Caco-2 (cell line): ENCODE measurements around the gene JPH3. TPM values are rescaled to one million over a fixed set of nuclear protein-coding genes. Genes with fewer than 3 reads are reported as not detected.

Source experiments
- BruUV-seq: library from RNA; stranded (reverse); fragments of 400-500 nt; replicated peaks from 2 replicates; lab custom pipeline; 2021; lab: Mats Ljungman, UMichigan
- CTCF ChIA-PET: fragments of 300-600 bp; sonication (Branson Sonifier 250); formaldehyde crosslinking; loops from one replicate; lab custom pipeline; 2022; ENCODE audit warnings: antibody characterized with exemption; lab: Charles Lee
- POLR2A ChIA-PET: fragments of 300-600 bp; sonication (Branson Sonifier 250); formaldehyde crosslinking; loops from one replicate; lab custom pipeline; 2022; ENCODE audit warnings: antibody characterized with exemption; lab: Charles Lee
- DNase-seq, 2 experiments: peaks; one replicate each; pipeline versions ENCODE4 v3.0.0 to v3.0.0-alpha.2; 2020 to 2022
- H3K27me3 ChIP-seq: replicated peaks from 2 replicates; pipeline ENCODE4 v1.6.0; 2011; ENCODE audit warnings: low read length; ENCODE audit not compliant: control insufficient read depth, insufficient read depth
- H3K36me3 ChIP-seq: 2 replicates; pipeline ENCODE4 v1.5.1; 2011; ENCODE audit warnings: low read length; ENCODE audit not compliant: control insufficient read depth, insufficient read depth
- H3K4me1 ChIP-seq: fragments of 250-450 bp; sonication (Bioruptor Pico); 2 replicates; pipeline ENCODE4 v1.5.1; 2020; ENCODE audit warnings: mild to moderate bottlenecking
- H3K4me3 ChIP-seq: 2 replicates; pipeline ENCODE4 v1.5.1; 2011; ENCODE audit warnings: low read depth, mild to moderate bottlenecking, control low read depth, low read length
- H3K9me3 ChIP-seq: fragments of 250-450 bp; sonication (Bioruptor Pico); 2 replicates; pipeline ENCODE4 v1.5.1; 2020; ENCODE audit warnings: mild to moderate bottlenecking, moderate library complexity
- H3K27ac Mint-ChIP-seq: one replicate; pipeline ENCODE4 v1.8.0; 2022; ENCODE audit warnings: mixed read lengths; ENCODE audit not compliant: unreplicated experiment
- H3K27me3 Mint-ChIP-seq: one replicate; pipeline ENCODE4 v1.8.0; 2022; ENCODE audit warnings: mixed read lengths; ENCODE audit not compliant: insufficient read depth, unreplicated experiment
- H3K36me3 Mint-ChIP-seq: one replicate; pipeline ENCODE4 v1.8.0; 2022; ENCODE audit warnings: mild to moderate bottlenecking, mixed read lengths; ENCODE audit not compliant: insufficient read depth, unreplicated experiment
- H3K4me1 Mint-ChIP-seq: one replicate; pipeline ENCODE4 v1.8.0; 2022; ENCODE audit warnings: low read depth, mixed read lengths; ENCODE audit not compliant: unreplicated experiment
- H3K4me3 Mint-ChIP-seq: one replicate; pipeline ENCODE4 v1.8.0; 2022; ENCODE audit warnings: mild to moderate bottlenecking, moderate library complexity, mixed read lengths; ENCODE audit not compliant: unreplicated experiment
- H3K9me3 Mint-ChIP-seq: one replicate; pipeline ENCODE4 v1.8.0; 2022; ENCODE audit warnings: mixed read lengths; ENCODE audit not compliant: unreplicated experiment
- intact Hi-C: fragments of 100-400 bp; cut with micrococcal nuclease; formaldehyde crosslinking; loops from one replicate; pipeline ENCODE4 v1.10.0; 2022; ENCODE audit not compliant: unreplicated experiment
- total RNA-seq: library from RNA; stranded (reverse); gene quantifications from 2 replicates; pipeline ENCODE4 v1.2.3, GENCODE V29; 2022
- TF ChIP-seq, protein P1 (sequence below), 2 experiments: fragments of 200-600 bp in 1 of 2; IDR thresholded peaks; 1 replicate in 1 of 2; 2 replicates in 1 of 2; pipeline versions ENCODE4 v1.5.1 to v1.8.0; 2011 to 2022; ENCODE audit warnings: antibody characterized with exemption in 1 of 2, control low read depth in 1 of 2, inconsistent platforms in 1 of 2, low read depth in 1 of 2, low read length in 1 of 2, mild to moderate bottlenecking in 1 of 2, moderate library complexity in 1 of 2; ENCODE audit not compliant: insufficient read depth in 1 of 2, severe bottlenecking in 1 of 2, unreplicated experiment in 1 of 2

The JPH3 gene
- total RNA-seq, 1 experiment from 2014 or later = 4.8 TPM

DNA sequence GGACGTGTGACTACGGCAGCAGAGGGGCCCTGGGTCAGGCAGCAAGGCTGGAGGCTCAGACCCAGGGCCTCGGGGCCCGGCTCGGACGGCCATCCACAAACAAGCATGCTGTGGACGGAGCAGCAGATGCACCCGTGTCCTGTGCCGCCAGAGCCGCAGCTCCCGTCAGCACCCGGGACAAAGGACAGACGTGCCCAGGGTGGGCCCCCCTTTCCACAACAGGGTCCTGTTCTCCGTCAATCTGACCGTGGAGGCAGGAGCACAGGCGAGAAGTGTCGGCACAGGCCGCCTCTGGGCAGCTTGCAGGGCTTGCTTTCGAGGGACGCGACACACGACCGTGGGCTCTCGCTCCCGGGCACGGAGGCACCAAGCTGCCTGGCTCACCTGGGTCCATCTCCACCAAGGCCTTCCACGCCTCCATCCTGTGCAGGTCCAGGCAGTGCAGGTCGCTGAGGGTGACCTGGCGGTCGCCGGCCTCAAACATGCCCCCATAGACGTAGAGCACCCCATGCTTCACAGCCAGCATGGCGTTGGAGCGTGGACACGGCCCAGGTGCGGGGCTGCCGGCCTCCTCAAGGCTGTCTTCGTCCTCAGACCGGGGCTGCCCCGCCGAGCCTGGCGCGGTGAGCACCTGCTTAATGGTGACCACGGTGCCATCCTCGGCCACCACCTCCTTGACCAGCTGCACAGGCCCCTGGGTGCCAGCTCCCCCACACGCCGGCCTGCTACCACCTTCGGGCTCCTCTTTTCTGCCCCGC lies 106.8 kb downstream of the JPH3 start:
- Histone ChIP-seq H3K9me3 (no peaks in the 10 kb centered on the region), H3K4me3 (no peak overlapping the region), H3K36me3 (no peaks in the 10 kb centered on the region; the same call in 1 of the 2 replicates), H3K4me1 (no peaks in the 10 kb centered on the region), H3K27me3 (no peaks in the 10 kb centered on the region)
- no peaks in the 10 kb centered on the region for H3K27me3 Mint-ChIP-seq
- H3K27ac Mint-ChIP-seq = no peak overlapping the region
- H3K4me3 Mint-ChIP-seq = no peak overlapping the region
- DNase-seq = no peak
- no TSS peak for BruUV-seq
- intact Hi-C loops = no loop called here
- no peaks in the 10 kb centered on the region for H3K9me3 Mint-ChIP-seq
- no peaks in the 10 kb centered on the region for H3K4me1 Mint-ChIP-seq
- TF ChIP-seq, protein P1, sequence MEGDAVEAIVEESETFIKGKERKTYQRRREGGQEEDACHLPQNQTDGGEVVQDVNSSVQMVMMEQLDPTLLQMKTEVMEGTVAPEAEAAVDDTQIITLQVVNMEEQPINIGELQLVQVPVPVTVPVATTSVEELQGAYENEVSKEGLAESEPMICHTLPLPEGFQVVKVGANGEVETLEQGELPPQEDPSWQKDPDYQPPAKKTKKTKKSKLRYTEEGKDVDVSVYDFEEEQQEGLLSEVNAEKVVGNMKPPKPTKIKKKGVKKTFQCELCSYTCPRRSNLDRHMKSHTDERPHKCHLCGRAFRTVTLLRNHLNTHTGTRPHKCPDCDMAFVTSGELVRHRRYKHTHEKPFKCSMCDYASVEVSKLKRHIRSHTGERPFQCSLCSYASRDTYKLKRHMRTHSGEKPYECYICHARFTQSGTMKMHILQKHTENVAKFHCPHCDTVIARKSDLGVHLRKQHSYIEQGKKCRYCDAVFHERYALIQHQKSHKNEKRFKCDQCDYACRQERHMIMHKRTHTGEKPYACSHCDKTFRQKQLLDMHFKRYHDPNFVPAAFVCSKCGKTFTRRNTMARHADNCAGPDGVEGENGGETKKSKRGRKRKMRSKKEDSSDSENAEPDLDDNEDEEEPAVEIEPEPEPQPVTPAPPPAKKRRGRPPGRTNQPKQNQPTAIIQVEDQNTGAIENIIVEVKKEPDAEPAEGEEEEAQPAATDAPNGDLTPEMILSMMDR (IDR thresholded peaks at IDR 0.05; ENCODE audit: insufficient read depth in 1 of 2, low read depth in 1 of 2, low read length in 1 of 2, severe bottlenecking in 1 of 2, unreplicated experiment in 1 of 2) = no peak
- H3K36me3 Mint-ChIP-seq = peaks cover 55% of the 10 kb centered on the region
- ChIA-PET CTCF (no interaction called here), POLR2A (no interaction called here)

DNA sequence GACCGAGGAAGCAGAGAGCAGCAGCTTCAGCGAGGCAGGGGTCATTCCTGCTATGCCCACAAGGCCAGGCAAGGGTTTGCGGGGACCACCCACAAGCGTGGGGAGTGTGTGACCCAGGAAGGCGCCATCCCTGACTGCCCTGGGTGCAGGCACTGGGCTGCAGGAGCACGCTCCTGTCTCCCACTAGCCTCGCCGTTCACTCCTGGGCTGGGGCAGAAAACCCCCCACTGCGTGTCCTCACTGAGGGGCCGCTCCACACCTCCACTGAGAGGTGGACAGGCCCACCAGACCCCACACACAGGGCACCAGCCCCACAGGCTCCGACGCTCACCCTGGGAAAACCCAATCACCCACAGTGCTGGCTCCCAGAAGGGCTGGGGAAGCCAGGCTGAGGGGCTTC lies 107.4 kb downstream of the JPH3 start:
- CTCF ChIA-PET = interaction anchor here (0.6 kb wide), 1 partner anchor 22 kb away, joined by 4 read pairs; no protein-coding TSS in a partner anchor

DNA sequence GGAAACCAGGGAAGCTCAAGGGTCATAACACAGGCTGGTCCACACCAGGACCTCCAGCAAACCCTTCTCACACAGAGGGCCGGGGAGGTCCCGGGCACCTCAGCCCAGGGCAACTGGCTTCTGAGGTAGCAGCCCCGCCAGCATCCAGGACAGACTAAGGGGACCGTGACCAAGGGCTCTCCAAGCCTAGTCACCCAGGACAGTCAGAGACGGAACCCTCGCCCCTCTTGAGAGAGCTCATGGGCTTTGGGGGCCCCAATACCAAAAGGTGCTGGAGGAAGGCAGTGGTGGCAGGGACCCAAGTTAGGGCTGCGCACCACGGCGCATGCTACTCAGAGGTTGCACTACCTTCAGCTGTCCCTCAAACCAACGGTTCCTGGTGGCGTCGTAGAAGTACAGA lies 108.6 kb downstream of the JPH3 start:
- H3K27me3 ChIP-seq = no peaks in the 10 kb centered on the region
- no peaks in the 10 kb centered on the region for H3K9me3 ChIP-seq
- no peaks in the 10 kb centered on the region for H3K4me1 Mint-ChIP-seq
- ChIA-PET CTCF (interaction anchor here (0.6 kb wide), 2 partner anchors 123 to 345 kb away, joined by 3 read pairs; no protein-coding TSS in a partner anchor), POLR2A (no interaction called here)
- no peak overlapping the region for H3K27ac Mint-ChIP-seq
- TF ChIP-seq, protein P1 (IDR thresholded peaks at IDR 0.05; ENCODE audit: insufficient read depth in 1 of 2, low read depth in 1 of 2, low read length in 1 of 2, severe bottlenecking in 1 of 2, unreplicated experiment in 1 of 2) = no peak
- DNase-seq = no peak
- no peaks in the 10 kb centered on the region for H3K9me3 Mint-ChIP-seq
- no peaks in the 10 kb centered on the region; the same call in 1 of the 2 replicates for H3K36me3 ChIP-seq
- intact Hi-C loops = no loop called here
- peaks cover 66% of the 10 kb centered on the region for H3K36me3 Mint-ChIP-seq
- BruUV-seq = no TSS peak
- no peaks in the 10 kb centered on the region for H3K27me3 Mint-ChIP-seq
- H3K4me3 Mint-ChIP-seq = no peak overlapping the region
- no peaks in the 10 kb centered on the region for H3K4me1 ChIP-seq
- no peak overlapping the region for H3K4me3 ChIP-seq

More for the DNA sequence above, 107.4 kb downstream of the JPH3 start:
- Histone ChIP-seq H3K27me3 (no peaks in the 10 kb centered on the region), H3K36me3 (no peaks in the 10 kb centered on the region; the same call in 1 of the 2 replicates), H3K4me1 (no peaks in the 10 kb centered on the region), H3K9me3 (no peaks in the 10 kb centered on the region), H3K4me3 (no peak overlapping the region)
- Mint-ChIP-seq H3K9me3 (no peaks in the 10 kb centered on the region), H3K4me3 (no peak overlapping the region), H3K27me3 (no peaks in the 10 kb centered on the region), H3K27ac (no peak overlapping the region), H3K36me3 (peaks cover 55% of the 10 kb centered on the region), H3K4me1 (no peaks in the 10 kb centered on the region)
- BruUV-seq = no TSS peak
- DNase-seq = no peak
- intact Hi-C loops = no loop called here
- TF ChIP-seq, protein P1 (IDR thresholded peaks at IDR 0.05; ENCODE audit: insufficient read depth in 1 of 2, low read depth in 1 of 2, low read length in 1 of 2, severe bottlenecking in 1 of 2, unreplicated experiment in 1 of 2) = no peak
- POLR2A ChIA-PET = no interaction called here
